ENCODE data around the gene SLC8A3. TPM values are rescaled to one million over a fixed set of nuclear protein-coding genes. Genes with fewer than 3 reads are reported as not detected.

The SLC8A3 gene
- total RNA-seq, 2 experiments from 2014 or later: 0.57 to 0.58 TPM

DNA sequence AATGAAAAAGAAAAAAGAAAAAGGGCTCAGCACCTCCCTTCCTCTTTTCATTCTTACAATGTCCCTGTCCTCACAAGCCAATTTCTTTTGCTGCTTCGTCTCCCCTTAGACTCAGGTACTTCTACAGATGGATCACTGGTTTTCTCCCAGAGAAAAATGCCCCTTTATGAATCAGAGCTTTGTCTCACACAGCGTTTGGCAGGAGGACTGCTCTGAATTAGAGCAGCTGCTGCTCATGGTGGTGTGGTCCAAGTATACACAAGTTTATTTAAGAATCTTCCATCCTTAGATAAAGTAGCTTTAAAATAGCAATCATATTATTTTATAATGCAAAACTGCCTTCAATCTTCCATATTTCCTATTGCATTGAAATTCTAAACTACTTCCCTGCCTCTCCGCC lies 80.3 kb downstream of the SLC8A3 start:
- Mint-ChIP-seq H3K27me3 (peaks cover 14% of the 10 kb centered on the region), H3K36me3 (ENCODE audit: low read depth) (no peaks in the 10 kb centered on the region), H3K4me1 (no peaks in the 10 kb centered on the region), H3K9me3 (ENCODE audit: low read depth) (no peaks in the 10 kb centered on the region), H3K4me3 (no peak overlapping the region), H3K27ac (no peak overlapping the region)
- intact Hi-C loops (cut with DNase I, micrococcal nuclease): no loop called here
- ChIA-PET POLR2A (no interaction called here), CTCF (interaction anchor here (0.6 kb wide), 1 partner anchor 21 kb away, joined by 3 read pairs; no protein-coding TSS in a partner anchor)
- ATAC-seq (no peak), DNase-seq (no peak)

DNA sequence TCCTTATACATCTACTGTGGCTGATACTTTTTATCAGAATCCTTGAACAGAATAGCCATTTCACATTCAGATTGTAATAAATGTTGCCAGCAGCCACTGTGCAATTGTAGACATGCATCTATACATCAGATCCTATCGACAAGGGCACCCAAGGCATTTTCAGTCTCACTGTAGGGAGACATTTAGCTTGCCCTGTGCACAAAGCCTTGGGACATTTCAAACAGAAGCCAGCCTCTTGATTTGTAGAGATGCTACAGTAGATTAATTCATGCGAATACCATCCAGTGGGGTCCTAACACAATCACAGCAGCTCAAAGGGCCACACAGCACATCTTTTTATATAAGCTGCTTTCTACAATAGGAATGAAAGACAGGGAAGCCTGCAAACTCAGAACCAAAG lies 81.4 kb downstream of the SLC8A3 start:
- ATAC-seq (no peak), DNase-seq (no peak)
- Mint-ChIP-seq H3K27me3 (peaks cover 14% of the 10 kb centered on the region), H3K36me3 (ENCODE audit: low read depth) (no peaks in the 10 kb centered on the region), H3K9me3 (ENCODE audit: low read depth) (no peaks in the 10 kb centered on the region), H3K4me1 (no peaks in the 10 kb centered on the region), H3K27ac (no peak overlapping the region), H3K4me3 (no peak overlapping the region)
- intact Hi-C loops (cut with DNase I, micrococcal nuclease): no loop called here
- ChIA-PET CTCF (no interaction called here), POLR2A (no interaction called here)

DNA sequence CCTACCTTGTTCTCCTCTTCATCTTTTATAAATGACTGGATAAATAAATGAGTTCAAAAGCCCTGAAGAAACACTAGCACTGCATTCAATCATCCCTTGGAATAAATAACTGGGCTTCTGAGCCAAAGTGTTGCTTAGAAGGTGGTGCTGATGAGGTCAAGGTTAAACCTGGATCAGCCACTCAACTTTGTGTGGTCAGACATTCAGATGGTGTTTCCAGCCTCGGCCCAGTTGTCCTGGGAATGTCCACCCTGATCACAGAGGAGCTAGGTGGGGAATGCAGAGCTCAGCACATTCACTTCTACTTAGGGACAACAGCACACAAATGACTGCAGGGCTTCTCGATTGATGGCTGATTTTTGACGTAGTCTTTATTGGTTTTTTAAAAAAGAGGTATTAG lies 88.7 kb downstream of the SLC8A3 start:
- no peaks in the 10 kb centered on the region for H3K9me3 Mint-ChIP-seq (ENCODE audit: low read depth)
- peaks cover 37% of the 10 kb centered on the region for H3K27me3 Mint-ChIP-seq
- CTCF ChIA-PET: interaction anchor here (0.5 kb wide), 1 partner anchor 55 kb away, joined by 3 read pairs; no protein-coding TSS in a partner anchor
- no peak overlapping the region for H3K4me3 Mint-ChIP-seq
- POLR2A ChIA-PET: no interaction called here
- DNase-seq (no peak), ATAC-seq (no peak)
- intact Hi-C loops (cut with DNase I, micrococcal nuclease): no loop called here
- no peak overlapping the region for H3K27ac Mint-ChIP-seq
- H3K36me3 Mint-ChIP-seq (ENCODE audit: low read depth): no peaks in the 10 kb centered on the region
- H3K4me1 Mint-ChIP-seq: no peaks in the 10 kb centered on the region

DNA sequence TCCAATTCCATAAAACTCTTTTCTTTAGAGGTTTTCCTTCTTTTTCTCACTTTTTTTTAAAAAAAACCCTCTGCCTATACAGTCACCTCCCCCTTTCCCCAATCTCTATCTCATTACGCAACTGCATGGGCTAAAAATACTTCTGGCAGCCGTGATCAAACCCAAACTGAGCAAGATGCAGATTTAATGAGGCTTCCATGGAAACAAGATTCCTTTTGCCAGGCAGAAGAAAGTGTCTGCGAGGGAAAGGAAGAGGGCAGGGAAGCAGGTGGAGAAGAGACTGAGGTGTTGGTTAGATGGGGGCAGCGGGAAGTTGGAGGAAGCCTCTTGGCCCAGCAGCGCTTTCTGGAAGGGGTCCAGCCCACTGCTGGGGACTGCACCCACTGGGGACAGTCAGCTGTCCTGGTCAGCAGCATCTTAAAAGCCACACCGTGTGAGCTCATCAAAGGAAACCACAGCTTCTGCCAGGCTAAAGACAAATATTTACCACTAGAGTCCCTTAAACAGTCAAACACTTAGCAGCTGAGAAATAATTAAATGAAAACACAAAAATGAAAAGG lies 90.4 kb downstream of the SLC8A3 start:
- CTCF ChIA-PET: interaction anchor here (2.2 kb wide), 1 partner anchor 70 kb away, joined by 6 read pairs; no protein-coding TSS in a partner anchor
- H3K27ac Mint-ChIP-seq: no peak overlapping the region
- ATAC-seq (no peak), DNase-seq (no peak)
- H3K4me1 Mint-ChIP-seq: no peaks in the 10 kb centered on the region
- POLR2A ChIA-PET: no interaction called here
- intact Hi-C loops (cut with DNase I, micrococcal nuclease): no loop called here
- no peaks in the 10 kb centered on the region for H3K36me3 Mint-ChIP-seq (ENCODE audit: low read depth)
- H3K27me3 Mint-ChIP-seq: peaks cover 38% of the 10 kb centered on the region
- H3K4me3 Mint-ChIP-seq: no peak overlapping the region
- no peaks in the 10 kb centered on the region for H3K9me3 Mint-ChIP-seq (ENCODE audit: low read depth)

DNA sequence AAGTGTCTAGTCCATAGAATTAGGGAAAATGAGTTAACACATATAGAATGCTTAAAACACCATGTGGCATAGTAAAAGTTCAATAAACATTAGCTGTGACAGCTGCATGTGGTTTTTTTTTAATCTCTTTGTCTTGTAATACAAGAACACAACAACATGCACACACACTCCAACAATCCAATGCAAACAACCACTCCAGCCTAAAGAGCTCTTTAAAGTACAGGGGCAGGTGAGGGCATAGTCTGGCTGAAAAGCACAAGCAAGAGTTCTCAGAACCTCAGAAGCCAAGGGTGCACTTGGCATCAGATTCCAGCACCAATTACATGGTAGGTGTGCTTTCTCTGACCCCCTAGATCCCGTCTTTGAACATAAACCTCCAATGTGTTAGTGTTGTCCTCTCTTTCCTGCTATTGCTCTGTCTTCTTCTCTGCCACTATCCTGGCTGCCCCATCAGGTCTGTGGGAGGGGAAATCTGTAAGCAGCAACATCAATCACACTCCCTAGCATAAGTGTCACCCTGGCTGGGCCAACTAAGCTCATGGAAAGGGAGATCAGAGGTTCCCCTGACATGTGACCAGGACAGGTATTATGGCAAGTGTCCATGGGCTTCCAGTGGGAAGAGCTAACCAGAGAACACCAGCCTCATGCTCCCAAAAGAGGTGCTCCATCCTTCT lies 91.0 kb downstream of the SLC8A3 start:
- no peak for DNase-seq
- POLR2A ChIA-PET: no interaction called here
- intact Hi-C loops (cut with DNase I, micrococcal nuclease): no loop called here
- Mint-ChIP-seq H3K36me3 (ENCODE audit: low read depth) (no peaks in the 10 kb centered on the region), H3K4me3 (no peak overlapping the region), H3K27ac (no peak overlapping the region), H3K9me3 (ENCODE audit: low read depth) (no peaks in the 10 kb centered on the region), H3K27me3 (peaks cover 38% of the 10 kb centered on the region), H3K4me1 (no peaks in the 10 kb centered on the region)
- CTCF ChIA-PET: interaction anchor here (2.2 kb wide), 1 partner anchor 69 kb away, joined by 6 read pairs; no protein-coding TSS in a partner anchor
- ATAC-seq: no peak

DNA sequence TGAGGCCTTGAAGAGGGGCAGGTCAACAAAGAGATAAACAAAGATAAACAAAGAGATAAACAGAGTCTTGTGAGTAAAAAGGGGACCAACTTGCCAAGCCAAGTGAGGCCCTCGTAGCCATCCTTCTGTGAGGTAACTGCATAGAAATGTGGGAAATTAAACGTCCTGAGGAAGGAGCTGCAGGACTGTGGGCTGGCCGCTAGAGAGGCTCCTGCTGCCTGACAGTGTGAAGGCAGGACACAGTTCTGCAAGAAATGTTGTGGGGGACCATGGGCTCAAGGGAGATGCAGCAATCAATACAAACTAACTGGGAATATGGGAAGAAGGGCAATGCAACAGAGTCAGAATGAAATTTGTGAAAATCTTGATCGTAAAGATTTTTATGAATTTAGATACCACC lies 91.9 kb downstream of the SLC8A3 start:
- no peak for ATAC-seq

DNA sequence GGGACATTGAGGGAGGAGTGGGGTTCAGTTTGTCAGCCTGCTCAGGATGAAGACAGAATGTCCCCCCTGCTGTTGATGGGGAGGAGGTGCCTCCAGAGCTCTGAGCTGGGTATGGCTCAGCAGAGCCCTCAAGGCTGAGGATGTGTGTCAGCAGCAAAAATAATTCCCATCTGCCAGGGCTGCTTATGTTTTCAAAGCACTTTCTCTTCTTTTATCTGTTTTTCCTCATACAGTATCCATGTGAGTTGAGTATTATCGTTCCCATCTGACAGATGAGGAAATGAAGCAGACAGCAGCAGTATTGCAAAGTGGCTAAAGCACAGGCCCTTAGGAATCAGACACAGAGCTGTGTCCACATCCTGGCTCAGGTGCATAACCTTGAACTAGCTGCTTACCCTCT lies 94.1 kb downstream of the SLC8A3 start:
- H3K27ac Mint-ChIP-seq: no peak overlapping the region
- intact Hi-C loops (cut with DNase I, micrococcal nuclease): no loop called here
- H3K27me3 Mint-ChIP-seq: peaks cover 35% of the 10 kb centered on the region
- DNase-seq (no peak), ATAC-seq (no peak)
- CTCF ChIA-PET: no interaction called here
- no peaks in the 10 kb centered on the region for H3K9me3 Mint-ChIP-seq (ENCODE audit: low read depth)
- no peak overlapping the region for H3K4me3 Mint-ChIP-seq
- POLR2A ChIA-PET: interaction anchor here (0.7 kb wide), 1 partner anchor 234 kb away, joined by 3 read pairs; no protein-coding TSS in a partner anchor
- no peaks in the 10 kb centered on the region for H3K36me3 Mint-ChIP-seq (ENCODE audit: low read depth)
- no peaks in the 10 kb centered on the region for H3K4me1 Mint-ChIP-seq

More for the DNA sequence above, 91.9 kb downstream of the SLC8A3 start:
- H3K4me1 Mint-ChIP-seq: no peaks in the 10 kb centered on the region
- H3K4me3 Mint-ChIP-seq: no peak overlapping the region
- H3K9me3 Mint-ChIP-seq (ENCODE audit: low read depth): no peaks in the 10 kb centered on the region
- ChIA-PET CTCF (interaction anchor here (1.2 to 2.2 kb wide), 2 partner anchors 24 to 68 kb away, joined by 4 to 6 read pairs; no protein-coding TSS in a partner anchor), POLR2A (no interaction called here)
- intact Hi-C loops (cut with DNase I, micrococcal nuclease): no loop called here
- no peak for DNase-seq
- H3K36me3 Mint-ChIP-seq (ENCODE audit: low read depth): no peaks in the 10 kb centered on the region
- no peak overlapping the region for H3K27ac Mint-ChIP-seq
- H3K27me3 Mint-ChIP-seq: peaks cover 42% of the 10 kb centered on the region

DNA sequence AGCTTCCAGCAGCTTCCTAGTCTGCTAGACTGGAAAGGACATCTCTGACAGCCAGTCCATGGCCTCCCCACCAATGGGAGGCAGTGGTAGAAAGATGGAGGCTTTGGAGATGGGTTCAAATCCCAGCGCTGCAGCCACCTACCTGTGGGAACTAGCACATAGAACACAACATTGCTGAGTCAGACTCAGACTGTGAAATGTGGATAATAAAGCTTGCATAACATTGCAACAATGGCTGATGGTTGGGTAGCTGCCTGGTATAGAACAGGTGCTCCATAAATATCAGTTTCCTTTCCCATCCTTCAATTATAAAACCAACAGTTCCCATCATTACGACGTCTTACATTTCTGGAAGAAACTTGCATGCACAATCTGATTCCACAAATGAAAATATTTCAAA lies 94.6 kb downstream of the SLC8A3 start:
- no peaks in the 10 kb centered on the region for H3K9me3 Mint-ChIP-seq (ENCODE audit: low read depth)
- H3K27ac Mint-ChIP-seq: no peak overlapping the region
- no peaks in the 10 kb centered on the region for H3K4me1 Mint-ChIP-seq
- DNase-seq (no peak), ATAC-seq (no peak)
- H3K4me3 Mint-ChIP-seq: no peak overlapping the region
- H3K27me3 Mint-ChIP-seq: peaks cover 35% of the 10 kb centered on the region
- intact Hi-C loops (cut with DNase I, micrococcal nuclease): no loop called here
- POLR2A ChIA-PET: interaction anchor here (0.7 kb wide), 1 partner anchor 233 kb away, joined by 3 read pairs; no protein-coding TSS in a partner anchor
- H3K36me3 Mint-ChIP-seq (ENCODE audit: low read depth): no peaks in the 10 kb centered on the region
- CTCF ChIA-PET: interaction anchor here (1.5 kb wide), 1 partner anchor 21 kb away, joined by 6 read pairs; no protein-coding TSS in a partner anchor

DNA sequence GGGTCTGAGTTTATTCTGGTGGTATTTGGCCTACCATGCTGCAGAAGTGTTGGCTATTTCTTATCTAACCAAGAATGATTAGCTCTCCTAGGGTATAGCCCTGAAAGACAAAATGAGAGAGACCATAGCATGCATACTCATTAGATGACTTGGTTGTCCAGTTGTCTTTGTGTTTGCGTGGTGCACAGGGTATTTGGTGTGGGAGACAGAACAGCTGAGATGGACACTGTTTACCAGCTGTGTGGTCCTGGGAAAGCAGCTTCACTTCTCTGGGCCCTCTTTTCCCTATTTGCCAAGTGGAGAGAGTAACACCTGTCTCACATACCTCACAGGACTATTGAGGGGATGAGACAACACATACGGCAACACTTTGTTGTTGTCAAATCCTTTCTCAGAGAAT lies 95.6 kb downstream of the SLC8A3 start:
- no peak for DNase-seq
- POLR2A ChIA-PET: no interaction called here
- no peak for ATAC-seq
- H3K4me3 Mint-ChIP-seq: no peak overlapping the region
- no peak overlapping the region for H3K27ac Mint-ChIP-seq
- intact Hi-C loops (cut with DNase I, micrococcal nuclease): no loop called here
- CTCF ChIA-PET: interaction anchor here (0.5 to 1.5 kb wide), 2 partner anchors 20 to 708 kb away, joined by 3 to 6 read pairs; no protein-coding TSS in a partner anchor
- H3K4me1 Mint-ChIP-seq: no peaks in the 10 kb centered on the region
- H3K9me3 Mint-ChIP-seq (ENCODE audit: low read depth): no peaks in the 10 kb centered on the region
- H3K36me3 Mint-ChIP-seq (ENCODE audit: low read depth): no peaks in the 10 kb centered on the region
- peaks cover 31% of the 10 kb centered on the region for H3K27me3 Mint-ChIP-seq

DNA sequence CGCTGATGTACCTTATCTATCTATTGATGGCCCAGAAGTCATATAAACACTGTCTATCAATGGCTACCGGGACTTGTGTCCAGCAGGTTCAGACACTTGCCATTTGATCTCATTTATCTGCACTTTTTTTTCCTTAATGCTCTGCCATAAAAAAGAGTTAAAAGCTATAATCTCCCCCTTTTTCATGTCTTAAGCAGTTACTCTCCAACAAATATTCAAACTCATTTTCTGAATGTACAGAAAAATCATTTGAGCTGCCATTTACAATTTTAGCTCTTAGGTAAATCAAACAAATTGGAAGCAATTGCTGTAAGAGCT lies 101.4 kb downstream of the SLC8A3 start:
- ATAC-seq: no peak
- Mint-ChIP-seq H3K27me3 (peaks cover 32% of the 10 kb centered on the region), H3K36me3 (ENCODE audit: low read depth) (no peaks in the 10 kb centered on the region), H3K27ac (no peak overlapping the region), H3K4me3 (no peak overlapping the region), H3K9me3 (ENCODE audit: low read depth) (no peaks in the 10 kb centered on the region), H3K4me1 (no peaks in the 10 kb centered on the region)
- POLR2A ChIA-PET: no interaction called here
- CTCF ChIA-PET: interaction anchor here (0.7 to 1.4 kb wide), 4 partner anchors 13 to 480 kb away, joined by 3 to 6 read pairs (median 4); no protein-coding TSS in a partner anchor
- no peak for DNase-seq
- intact Hi-C loops (cut with DNase I, micrococcal nuclease): loop anchor here (1.0 to 10.0 kb wide), 5 partner anchors 167 to 730 kb away; no protein-coding TSS in a partner anchor

DNA sequence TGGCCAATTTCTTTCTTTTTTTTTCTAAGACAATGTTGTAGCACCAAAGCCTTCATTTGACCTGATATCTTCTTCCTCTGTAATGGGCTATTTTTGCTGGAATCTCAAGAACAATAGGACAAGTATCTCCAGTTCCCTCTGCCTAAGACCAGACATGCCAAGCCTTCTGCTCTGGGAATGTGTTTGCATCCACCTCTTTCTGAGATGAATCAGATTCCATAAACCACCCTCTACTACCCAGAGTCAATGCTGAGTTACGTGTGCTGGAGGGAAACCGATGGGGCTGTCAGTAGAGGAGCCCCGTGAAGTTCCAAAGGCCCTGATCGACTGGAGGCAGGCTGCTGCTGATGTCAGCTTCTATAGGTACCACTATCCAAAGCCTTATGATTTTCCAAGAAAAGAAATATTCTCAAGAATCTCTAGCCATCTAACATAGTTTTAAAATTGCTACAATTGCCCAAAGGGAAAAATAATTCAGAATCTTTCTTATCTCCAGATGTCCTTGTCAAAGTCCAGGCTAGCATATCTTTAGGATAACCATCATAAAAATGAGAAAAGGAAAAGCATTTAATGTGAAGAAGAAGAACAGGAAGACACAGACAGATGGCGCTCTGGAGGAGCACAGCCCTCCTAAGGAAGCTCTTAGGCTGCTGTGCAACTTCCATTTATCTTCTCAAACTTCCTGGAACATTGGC lies 101.9 kb downstream of the SLC8A3 start:
- intact Hi-C loops (cut with DNase I, micrococcal nuclease): loop anchor here (1.0 to 10.0 kb wide), 5 partner anchors 168 to 730 kb away; no protein-coding TSS in a partner anchor
- no peaks in the 10 kb centered on the region for H3K36me3 Mint-ChIP-seq (ENCODE audit: low read depth)
- no peaks in the 10 kb centered on the region for H3K9me3 Mint-ChIP-seq (ENCODE audit: low read depth)
- peak; percentile 51 for DNase-seq
- ATAC-seq: no peak
- no peak overlapping the region for H3K4me3 Mint-ChIP-seq
- H3K27me3 Mint-ChIP-seq: peaks cover 27% of the 10 kb centered on the region
- H3K4me1 Mint-ChIP-seq: no peaks in the 10 kb centered on the region
- ChIA-PET POLR2A (no interaction called here), CTCF (interaction anchor here (0.7 to 1.4 kb wide), 4 partner anchors 13 to 481 kb away, joined by 3 to 6 read pairs (median 4); no protein-coding TSS in a partner anchor)
- no peak overlapping the region for H3K27ac Mint-ChIP-seq
